Measurements from ENCODE around the gene RHBDF1. TPM values are rescaled to one million over a fixed set of nuclear protein-coding genes. Genes with fewer than 3 reads are reported as not detected.

RHBDF1 gene
- total RNA-seq (ENCODE audit: low replicate concordance): 39.4 and 66.8 TPM in 2 replicates

GRCh38 chr16:72561-73548, at the start of gene RHBDF1:
Gene RHBDF1 (minus strand): TSS chr16:72631. CDS start chr16:65015, 7,616 bp downstream.
- DNase-seq (ENCODE audit: low read depth): peak; percentile 42
- peak within 1 kb of the TSS; percentile 68 for H3K4me3 ChIP-seq (ENCODE audit: low read depth, low read length)
- no peak for TF ChIP-seq CTCF (IDR thresholded peaks at IDR 0.05; ENCODE audit: insufficient read depth, low read length)

DNA sequence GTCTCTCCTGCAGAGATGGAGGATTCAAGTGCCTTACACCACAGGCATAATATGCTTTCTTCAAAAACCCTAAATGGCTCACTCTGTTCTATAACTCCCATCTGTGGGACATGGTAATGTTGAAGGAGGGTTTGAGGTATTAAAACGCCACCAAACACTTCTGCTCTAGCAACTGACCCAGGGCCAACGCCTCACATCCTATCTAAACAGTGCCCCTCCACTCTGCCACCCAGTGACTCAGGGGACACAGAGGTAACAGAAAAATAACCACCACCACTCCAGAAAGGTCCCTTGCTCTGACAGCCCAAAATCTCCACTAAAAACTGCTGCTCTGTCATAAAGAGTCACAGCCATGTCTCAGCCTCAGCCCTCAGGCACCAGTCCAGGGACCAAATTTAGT, 48.3 kb upstream of the RHBDF1 start:
- no peak for DNase-seq (ENCODE audit: low read depth)
- no peak for TF ChIP-seq CTCF (IDR thresholded peaks at IDR 0.05; ENCODE audit: insufficient read depth, low read length)
- no peak overlapping the region for H3K4me3 ChIP-seq (ENCODE audit: low read depth, low read length)

DNA sequence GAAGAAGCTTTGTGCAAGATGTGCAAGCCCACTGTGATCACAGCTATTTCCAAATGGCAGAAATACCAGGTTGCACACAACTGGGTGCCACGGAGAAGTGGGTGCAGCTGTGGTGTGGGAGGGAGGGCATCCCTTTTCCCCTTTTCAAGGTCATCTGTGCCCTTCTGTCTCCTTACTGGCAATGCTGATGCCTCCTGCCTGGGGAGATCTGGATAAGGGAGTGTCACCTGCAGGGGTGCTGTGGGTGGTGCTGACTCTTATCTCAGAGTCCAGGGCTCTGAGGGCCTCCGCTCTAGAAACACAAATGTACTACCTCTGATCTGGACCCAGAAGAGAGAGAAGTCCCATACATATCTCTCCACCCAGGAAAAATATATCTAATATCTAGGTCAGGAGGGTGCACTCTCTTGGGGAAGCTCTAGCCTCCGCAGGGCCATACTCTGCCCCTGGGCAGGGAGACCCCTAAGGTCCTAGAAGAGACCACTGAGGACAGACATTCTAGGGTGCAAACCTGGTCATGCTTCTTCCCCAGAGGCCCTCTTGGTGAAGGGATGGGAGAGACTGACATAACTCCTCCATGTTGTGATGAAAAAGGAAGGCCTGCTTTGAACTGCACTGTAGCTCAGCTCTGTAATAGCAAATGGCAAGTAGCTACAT, 47.5 kb upstream of the RHBDF1 start:
- no peak for DNase-seq (ENCODE audit: low read depth)
- no peak overlapping the region for H3K4me3 ChIP-seq (ENCODE audit: low read depth, low read length)
- TF ChIP-seq CTCF (IDR thresholded peaks at IDR 0.05; ENCODE audit: insufficient read depth, low read length): no peak

- no peak for TF ChIP-seq CTCF (IDR thresholded peaks at IDR 0.05; ENCODE audit: insufficient read depth, low read length)
- H3K4me3 ChIP-seq (ENCODE audit: low read depth, low read length): no peak overlapping the region
Observed at GRCh38 chr16:119295-119694, 46.9 kb upstream of the RHBDF1 start.

DNA sequence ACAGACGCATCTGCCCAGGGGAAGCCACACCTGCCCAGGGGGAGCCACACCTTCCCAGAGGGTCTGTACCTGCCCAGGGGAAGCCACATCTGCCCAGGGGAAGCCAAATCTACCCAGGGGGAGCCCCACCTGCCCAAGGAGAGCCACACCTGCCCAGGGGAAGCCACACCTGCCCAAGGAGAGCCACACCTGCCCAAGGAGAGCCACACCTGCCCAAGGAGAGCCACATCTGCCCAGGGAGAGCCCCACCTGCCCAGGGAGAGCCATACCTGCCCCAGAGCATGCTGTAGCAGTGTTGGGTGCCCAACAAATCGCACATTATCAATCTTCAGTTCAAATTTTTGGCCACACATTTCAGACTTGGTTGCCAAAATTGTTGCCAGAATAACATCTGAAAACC, 46.4 kb upstream of the RHBDF1 start:
- DNase-seq (ENCODE audit: low read depth): no peak
- H3K4me3 ChIP-seq (ENCODE audit: low read depth, low read length): no peak overlapping the region
- TF ChIP-seq CTCF (IDR thresholded peaks at IDR 0.05; ENCODE audit: insufficient read depth, low read length): no peak

More at GRCh38 chr16:119295-119694, 46.9 kb upstream of the RHBDF1 start:
- no peak for DNase-seq (ENCODE audit: low read depth)

DNA sequence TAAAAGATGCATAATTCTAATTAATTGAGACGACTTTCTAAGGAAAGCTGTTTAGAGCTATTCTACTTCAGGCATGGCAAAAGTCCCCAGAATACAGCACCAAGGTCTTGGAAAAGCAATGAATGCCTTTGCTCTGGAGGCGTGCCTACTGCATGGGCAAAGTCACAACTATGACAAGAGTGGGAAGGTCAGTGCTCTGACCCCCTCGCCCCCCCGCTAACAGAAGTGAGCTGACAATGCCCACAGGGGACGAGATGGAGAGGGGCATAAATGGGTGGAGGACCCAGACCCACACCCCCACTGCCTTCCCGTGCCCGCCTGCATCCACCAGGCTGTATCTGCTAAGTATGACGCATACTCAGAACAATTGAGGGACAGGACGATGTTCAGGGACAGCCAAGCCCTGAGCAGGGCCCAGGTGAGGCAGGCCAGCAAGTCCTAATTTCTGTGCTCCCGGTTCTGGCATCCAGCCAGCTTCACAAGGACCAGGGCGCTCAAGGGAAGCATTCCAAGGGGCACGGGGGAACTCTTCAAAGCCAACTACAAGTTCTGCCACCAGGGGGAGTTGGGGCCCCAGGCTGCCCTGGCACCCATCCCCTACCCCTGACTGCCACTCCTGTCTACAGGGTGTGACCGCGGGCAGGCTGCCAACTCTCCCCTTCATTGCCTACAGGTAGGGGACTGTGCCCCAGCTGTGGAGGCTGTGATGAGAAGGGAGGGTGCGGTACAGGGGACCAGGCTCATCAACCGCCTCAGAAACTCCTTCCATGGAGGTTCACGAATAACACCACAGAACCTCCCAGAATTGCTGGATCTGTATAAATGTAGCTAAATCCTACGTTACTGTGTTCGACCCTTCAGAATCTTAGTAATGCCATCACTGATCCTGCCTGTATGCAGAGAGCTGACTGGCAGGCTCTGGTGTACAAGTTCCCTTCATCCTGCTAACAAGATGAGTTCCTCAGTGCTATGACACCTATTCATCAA, 45.2 kb upstream of the RHBDF1 start:
- H3K4me3 ChIP-seq (ENCODE audit: low read depth, low read length): no peak overlapping the region
- peak; percentile 67 for TF ChIP-seq CTCF (IDR thresholded peaks at IDR 0.05; ENCODE audit: insufficient read depth, low read length)
- DNase-seq (ENCODE audit: low read depth): peak; percentile 31

Measured in fibroblast of the aortic adventitia (primary cell).